Mesenchymal stem cell (in vitro differentiated cells and primary cell): ENCODE data around the gene CORO6.

Source experiments
- DNase-seq: peaks from one replicate; pipeline ENCODE4 v3.0.0-alpha.2; 2013
- H2AFZ ChIP-seq: one replicate; pipeline ENCODE4 v1.6.1; 2013; ENCODE audit warnings: low read depth, mild to moderate bottlenecking, control low read depth, inconsistent platforms, low read length, moderate library complexity
- H2AK5ac ChIP-seq: 2 replicates; pipeline ENCODE4 v1.6.1; 2013; ENCODE audit warnings: low read length, moderate library complexity, mild to moderate bottlenecking, inconsistent platforms; ENCODE audit not compliant: severe bottlenecking
- H2BK120ac ChIP-seq: one replicate; pipeline ENCODE4 v1.6.1; 2013; ENCODE audit warnings: low read depth, mild to moderate bottlenecking, inconsistent platforms, low read length, moderate library complexity
- H2BK12ac ChIP-seq, 2 experiments: one replicate each; pipeline ENCODE4 v1.6.1; 2013; ENCODE audit warnings: inconsistent platforms in 2 of 2, low read length in 2 of 2, mild to moderate bottlenecking in 2 of 2, moderate library complexity in 2 of 2, control low read depth in 1 of 2
- H2BK15ac ChIP-seq: one replicate; pipeline ENCODE4 v1.6.1; 2013; ENCODE audit warnings: mild to moderate bottlenecking, low read depth, inconsistent platforms; ENCODE audit not compliant: poor library complexity, severe bottlenecking
- H2BK5ac ChIP-seq: 2 replicates; pipeline ENCODE4 v1.6.1; 2013; ENCODE audit warnings: low read depth, mild to moderate bottlenecking, low read length, control low read depth, inconsistent platforms; ENCODE audit not compliant: poor library complexity, severe bottlenecking
- H3K14ac ChIP-seq, 2 experiments: one replicate each; pipeline ENCODE4 v1.6.1; 2013; ENCODE audit warnings: inconsistent platforms in 2 of 2, low read length in 2 of 2, control low read depth in 1 of 2, mild to moderate bottlenecking in 1 of 2, moderate library complexity in 1 of 2
- H3K18ac ChIP-seq, 2 experiments: one replicate each; pipeline ENCODE4 v1.6.1; 2013; ENCODE audit warnings: inconsistent platforms in 2 of 2, low read length in 2 of 2, control low read depth in 1 of 2, low read depth in 1 of 2, mild to moderate bottlenecking in 1 of 2
- H3K23ac ChIP-seq, 2 experiments: one replicate each; pipeline ENCODE4 v1.6.1; 2013; ENCODE audit warnings: inconsistent platforms in 2 of 2, low read length in 2 of 2, mild to moderate bottlenecking in 2 of 2, moderate library complexity in 2 of 2, control low read depth in 1 of 2
- H3K27ac ChIP-seq: 2 replicates; pipeline ENCODE4 v1.5.1; 2013; ENCODE audit warnings: mild to moderate bottlenecking, moderate library complexity, low read length, control low read depth, inconsistent platforms; ENCODE audit not compliant: poor library complexity, severe bottlenecking
- H3K27me3 ChIP-seq, 2 experiments: 2 replicates each; pipeline versions ENCODE4 v1.6.1 to v1.7.0; 2013; ENCODE audit warnings: low read length in 2 of 2, mild to moderate bottlenecking in 2 of 2, moderate library complexity in 2 of 2, control low read depth in 1 of 2, inconsistent platforms in 1 of 2; ENCODE audit not compliant: control insufficient read depth in 1 of 2, insufficient read depth in 1 of 2
- H3K36me3 ChIP-seq, 2 experiments: 2 replicates each; pipeline versions ENCODE4 v1.6.1 to v1.7.0; 2013; ENCODE audit warnings: low read length in 2 of 2, control low read depth in 1 of 2, inconsistent platforms in 1 of 2, low read depth in 1 of 2, mild to moderate bottlenecking in 1 of 2; ENCODE audit not compliant: insufficient read depth in 2 of 2, control insufficient read depth in 1 of 2
- H3K4ac ChIP-seq, 2 experiments: one replicate each; pipeline ENCODE4 v1.6.1; 2013; ENCODE audit warnings: inconsistent platforms in 2 of 2, low read length in 2 of 2, mild to moderate bottlenecking in 2 of 2, moderate library complexity in 2 of 2, control low read depth in 1 of 2, low read depth in 1 of 2
- H3K4me1 ChIP-seq: 2 replicates; pipeline ENCODE4 v1.6.1; 2013; ENCODE audit warnings: low read depth, low read length, control low read depth; ENCODE audit not compliant: control insufficient read depth, insufficient read depth
- H3K4me2 ChIP-seq: 2 replicates; pipeline ENCODE4 v1.6.1; 2013; ENCODE audit warnings: low read length, mild to moderate bottlenecking, inconsistent platforms; ENCODE audit not compliant: poor library complexity, severe bottlenecking
- H3K4me3 ChIP-seq, 2 experiments: 2 replicates each; pipeline versions ENCODE4 v1.5.1 to v1.7.0; 2013; ENCODE audit warnings: low read length in 2 of 2, mild to moderate bottlenecking in 2 of 2, control low read depth in 1 of 2, low read depth in 1 of 2; ENCODE audit not compliant: insufficient read depth in 1 of 2
- H3K79me1 ChIP-seq: replicated peaks from 2 replicates; pipeline ENCODE4 v1.6.1; 2013; ENCODE audit warnings: mild to moderate bottlenecking, control low read depth, low read length, inconsistent platforms; ENCODE audit not compliant: poor library complexity, severe bottlenecking
- H3K9ac ChIP-seq: 2 replicates; pipeline ENCODE4 v1.7.0; 2013; ENCODE audit warnings: mild to moderate bottlenecking, low read length, moderate library complexity
- H3K9me3 ChIP-seq: 2 replicates; pipeline ENCODE4 v1.7.0; 2013; ENCODE audit warnings: mild to moderate bottlenecking, low read length; ENCODE audit not compliant: control insufficient read depth
- H4K8ac ChIP-seq: one replicate; pipeline ENCODE4 v1.6.1; 2013; ENCODE audit warnings: inconsistent platforms, mild to moderate bottlenecking, low read length, moderate library complexity
- H4K91ac ChIP-seq: one replicate; pipeline ENCODE4 v1.6.1; 2013; ENCODE audit warnings: mild to moderate bottlenecking, low read length, inconsistent platforms
- WGBS: methylation state at CpG from one replicate; pipeline ENCODE4 v1.1.7; 2013; ENCODE audit warnings: mixed read lengths; 5-methylcytosine and 5-hydroxymethylcytosine counted together

The CORO6 gene

GRCh38 chr17:29623283-29623647, 553 bp upstream of the CORO6 start:
- no peak overlapping the region for H3K9ac ChIP-seq
- H2BK120ac ChIP-seq, result no peak overlapping the region
- H3K4me2 ChIP-seq, result peak overlapping the region; percentile 98
- peak overlapping the region; percentile 21 for H2AK5ac ChIP-seq
- peak overlapping the region; percentile 68 for H2AFZ ChIP-seq
- no peak for DNase-seq
- peaks cover 0 to 6% of the 10 kb centered on the region in 2 experiments for H3K36me3 ChIP-seq
- H2BK5ac ChIP-seq, result no peak overlapping the region
- peaks cover 2% of the 10 kb centered on the region for H3K79me1 ChIP-seq
- no peak overlapping the region for H3K18ac ChIP-seq
- H3K27ac ChIP-seq, result no peak overlapping the region
- peaks cover 28% of the 10 kb centered on the region for H3K4me1 ChIP-seq
- H4K8ac ChIP-seq, result peak overlapping the region; percentile 7
- no peak overlapping the region for H3K14ac ChIP-seq
- WGBS, result 36% methylated on average over 4 of the region's 4 CpGs
- no peak overlapping the region for H3K4ac ChIP-seq
- H2BK15ac ChIP-seq, result no peak overlapping the region
- H3K9me3 ChIP-seq, result no peaks in the 10 kb centered on the region
- H3K27me3 ChIP-seq, result peaks cover 0 to 2% of the 10 kb centered on the region in 2 experiments
- H2BK12ac ChIP-seq, result no peak overlapping the region
- H3K23ac ChIP-seq, result no peak overlapping the region
- no peak overlapping the region for H4K91ac ChIP-seq
- H3K4me3 ChIP-seq, result peak overlapping the region; percentile 58 to 83

DNA sequence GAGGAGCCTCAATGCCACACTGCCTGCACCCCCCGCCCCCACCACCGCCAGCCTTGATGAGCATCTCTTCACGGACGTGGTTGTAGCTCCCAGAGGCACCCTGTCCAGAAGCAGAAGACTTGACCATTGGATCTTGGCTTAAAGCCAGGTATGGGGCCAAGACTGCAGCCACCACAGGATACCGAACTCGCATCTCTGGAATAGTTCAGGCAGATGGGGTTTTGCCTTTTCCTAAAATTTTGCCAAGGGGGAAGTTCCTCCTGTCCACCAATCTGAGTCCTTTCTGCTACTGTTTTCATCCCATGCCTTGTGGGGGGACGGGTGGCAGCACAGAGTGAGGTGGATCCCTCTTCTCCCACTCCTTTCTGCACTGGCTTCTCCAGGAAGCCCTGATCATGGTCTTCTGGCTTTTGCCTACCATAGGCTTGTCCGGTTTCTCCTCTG, 939 bp downstream of the CORO6 start:
- H4K91ac ChIP-seq, result no peak overlapping the region
- H2BK120ac ChIP-seq, result no peak overlapping the region
- no peak overlapping the region for H2AK5ac ChIP-seq
- H2BK15ac ChIP-seq, result no peak overlapping the region
- peaks cover 42% of the 10 kb centered on the region for H3K4me1 ChIP-seq
- H3K9ac ChIP-seq, result peak overlapping the region; percentile 65
- peaks cover under 1 to 2% of the 10 kb centered on the region in 2 experiments for H3K27me3 ChIP-seq
- H3K79me1 ChIP-seq, result peaks cover under 1% of the 10 kb centered on the region
- WGBS, result 78% methylated on average over 8 of the region's 8 CpGs
- H2AFZ ChIP-seq, result no peak overlapping the region
- H3K18ac ChIP-seq, result no peak overlapping the region
- DNase-seq, result no peak
- H3K4ac ChIP-seq, result no peak overlapping the region
- peak overlapping the region; percentile 98 for H3K4me2 ChIP-seq
- H2BK12ac ChIP-seq, result no peak overlapping the region
- peak overlapping the region in 1 of 2 experiments; percentile 83 for H3K4me3 ChIP-seq
- peaks cover 0 to 6% of the 10 kb centered on the region in 2 experiments for H3K36me3 ChIP-seq
- no peak overlapping the region for H2BK5ac ChIP-seq
- H3K9me3 ChIP-seq, result no peaks in the 10 kb centered on the region
- H3K27ac ChIP-seq, result no peak overlapping the region
- no peak overlapping the region for H3K23ac ChIP-seq
- no peak overlapping the region for H4K8ac ChIP-seq
- H3K14ac ChIP-seq, result no peak overlapping the region

DNA sequence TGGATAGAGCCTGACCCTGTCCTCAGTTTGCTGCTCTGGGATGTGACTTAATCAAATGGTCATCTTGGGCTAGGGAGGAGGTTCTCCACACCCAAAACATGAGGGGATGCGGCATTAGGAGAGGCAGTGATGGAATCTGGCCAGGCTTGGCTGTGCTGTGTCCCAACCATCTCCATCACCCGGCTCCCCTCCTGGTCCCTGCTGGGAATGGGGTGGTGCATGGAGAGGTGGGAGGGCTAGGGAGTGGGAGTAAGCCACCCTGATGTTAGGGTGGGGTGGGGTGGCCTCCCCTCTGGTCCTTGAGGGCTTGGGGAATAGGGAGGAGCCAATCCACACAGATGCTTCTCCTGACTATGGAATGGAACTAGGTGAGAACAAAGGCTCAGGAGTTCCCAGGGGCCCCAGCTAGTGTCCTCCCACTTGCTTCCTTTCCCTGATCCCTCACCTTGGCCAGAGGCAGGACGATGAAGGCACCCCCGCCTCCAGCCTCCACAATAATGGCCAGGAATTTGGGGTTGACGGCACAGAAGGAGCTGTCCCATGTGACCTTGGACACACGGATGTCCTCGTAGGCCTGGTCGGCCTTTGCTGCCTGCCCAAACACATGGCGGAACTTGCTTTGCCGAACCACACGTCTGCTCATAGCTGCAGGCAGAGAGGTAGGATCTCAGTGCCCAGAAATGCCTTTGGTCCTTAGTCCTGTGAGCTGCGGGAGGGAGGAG, 1.8 kb downstream of the CORO6 start:
- H3K27ac ChIP-seq, result no peak overlapping the region
- H4K91ac ChIP-seq, result no peak overlapping the region
- H3K79me1 ChIP-seq, result no peaks in the 10 kb centered on the region
- no peak overlapping the region for H3K9ac ChIP-seq
- H3K27me3 ChIP-seq, result peaks cover 8 to 9% of the 10 kb centered on the region in 2 experiments
- peaks cover 0 to 6% of the 10 kb centered on the region in 2 experiments for H3K36me3 ChIP-seq
- H3K9me3 ChIP-seq, result no peaks in the 10 kb centered on the region
- no peak overlapping the region for H2BK15ac ChIP-seq
- H2AK5ac ChIP-seq, result no peak overlapping the region
- H2BK12ac ChIP-seq, result no peak overlapping the region
- no peak overlapping the region for H2BK5ac ChIP-seq
- H4K8ac ChIP-seq, result no peak overlapping the region
- no peak overlapping the region for H3K14ac ChIP-seq
- H3K4me3 ChIP-seq, result no peak overlapping the region
- no peak overlapping the region for H3K4ac ChIP-seq
- no peak overlapping the region for H2BK120ac ChIP-seq
- peaks cover 49% of the 10 kb centered on the region for H3K4me1 ChIP-seq
- H3K23ac ChIP-seq, result no peak overlapping the region
- no peak overlapping the region for H2AFZ ChIP-seq
- no peak overlapping the region for H3K18ac ChIP-seq
- no peak for DNase-seq
- no peak overlapping the region for H3K4me2 ChIP-seq
- 95% methylated on average over 12 of the region's 12 CpGs for WGBS

- H4K8ac ChIP-seq, result no peak overlapping the region
- H3K4me3 ChIP-seq, result no peak overlapping the region
- no peak overlapping the region for H3K14ac ChIP-seq
- no peak overlapping the region for H2AFZ ChIP-seq
- peaks cover 54% of the 10 kb centered on the region for H3K4me1 ChIP-seq
- H3K27me3 ChIP-seq, result peaks cover 8 to 9% of the 10 kb centered on the region in 2 experiments
- H2BK15ac ChIP-seq, result no peak overlapping the region
- H2BK120ac ChIP-seq, result no peak overlapping the region
- no peaks in the 10 kb centered on the region for H3K9me3 ChIP-seq
- no peak overlapping the region for H3K9ac ChIP-seq
- no peak overlapping the region for H3K23ac ChIP-seq
- H3K79me1 ChIP-seq, result no peaks in the 10 kb centered on the region
- H2BK12ac ChIP-seq, result no peak overlapping the region
- no peak overlapping the region for H3K4me2 ChIP-seq
- WGBS, result 94% methylated on average over 4 of the region's 4 CpGs
- H2AK5ac ChIP-seq, result no peak overlapping the region
- no peak overlapping the region for H2BK5ac ChIP-seq
- H3K18ac ChIP-seq, result no peak overlapping the region
- no peak overlapping the region for H3K27ac ChIP-seq
- H3K4ac ChIP-seq, result no peak overlapping the region
- peaks cover 0 to 6% of the 10 kb centered on the region in 2 experiments for H3K36me3 ChIP-seq
- no peak for DNase-seq
- no peak overlapping the region for H4K91ac ChIP-seq
These were observed 2.4 kb downstream of the CORO6 start for GRCh38 chr17:29620271-29620670.
